ENCODE measurements around the gene SAPCD2.

Gene SAPCD2

DNA sequence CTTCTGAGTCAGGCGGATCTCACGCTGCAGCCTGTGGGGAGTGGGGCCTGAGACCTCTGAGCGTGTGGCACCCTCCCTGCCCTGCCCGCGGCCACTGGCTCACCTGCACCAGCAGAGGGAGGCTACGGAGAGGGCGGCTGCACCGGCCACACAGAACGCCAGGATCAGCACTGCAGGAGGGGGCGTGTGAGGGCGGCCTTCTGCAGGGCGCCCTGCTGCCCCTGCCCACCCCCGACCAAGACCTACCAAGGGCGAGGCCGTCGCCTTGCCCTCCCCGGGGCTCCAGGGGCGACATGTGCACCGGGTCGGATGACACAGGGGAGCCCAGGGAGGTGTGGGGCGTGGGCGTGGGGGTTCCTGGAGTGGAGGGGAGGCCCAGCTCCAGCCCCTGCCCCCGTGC is 29.8 kb downstream of the SAPCD2 start:
- no peak for TF ChIP-seq CTCF (IDR thresholded peaks at IDR 0.05; ENCODE audit: low read depth, low read length, missing control alignments)
- H3K27ac ChIP-seq = no peak overlapping the region
- no peaks in the 10 kb centered on the region for H3K27me3 ChIP-seq (replicated peaks)
- no peak overlapping the region for H3K4me3 ChIP-seq (ENCODE audit: low read depth, low read length)
- no peak for DNase-seq
- H3K36me3 ChIP-seq (replicated peaks) = peaks cover 15% of the 10 kb centered on the region
- in situ Hi-C loops (cut with HindIII; ENCODE audit: low pct_ligation_motif_present, low sequenced_read_pairs) = loop anchor here (25.0 kb wide), 2 partner anchors 103 to 228 kb away; partner anchors contain the start of genes C8G, FBXW5 and RABL6

DNA sequence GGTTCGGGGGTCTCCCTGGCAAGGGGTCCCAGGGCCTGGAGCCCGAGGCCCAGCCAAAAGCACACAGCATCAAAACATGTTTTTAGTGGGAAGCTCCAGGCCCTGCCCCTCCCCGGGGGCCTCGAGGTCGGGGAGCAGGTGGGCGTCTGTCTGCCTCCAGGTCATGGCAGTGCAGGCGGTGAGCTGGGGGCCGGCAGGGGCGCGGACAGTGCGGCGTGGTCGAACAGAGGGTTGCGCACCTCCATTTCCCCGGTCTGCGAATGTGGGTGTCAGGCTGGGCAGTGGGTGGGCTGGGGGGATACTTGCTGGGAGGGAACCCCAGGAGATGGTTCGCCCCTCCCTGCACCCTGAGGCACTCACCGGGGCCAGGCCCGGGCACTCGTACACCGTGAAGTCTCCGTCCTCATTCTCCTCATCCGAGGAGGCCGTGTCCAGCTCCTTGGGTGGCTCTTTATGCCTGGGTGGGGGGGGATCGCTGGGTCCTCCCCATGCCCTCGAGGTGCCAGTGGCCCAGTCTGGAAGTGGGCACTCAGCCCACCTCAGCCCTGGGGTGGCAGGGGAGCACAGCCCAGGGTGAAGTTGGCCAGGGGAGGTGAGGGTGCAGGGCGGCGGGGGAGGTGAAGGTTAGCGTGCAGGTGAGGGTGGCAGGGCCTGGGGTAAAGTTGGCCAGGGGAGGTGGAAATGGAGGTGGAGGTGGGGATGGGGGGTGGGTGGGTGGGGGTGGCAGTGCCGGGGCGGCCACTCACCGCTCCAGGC is 30.6 kb downstream of the SAPCD2 start:
- H3K4me3 ChIP-seq (ENCODE audit: low read depth, low read length) = no peak overlapping the region
- TF ChIP-seq CTCF (IDR thresholded peaks at IDR 0.05; ENCODE audit: low read depth, low read length, missing control alignments) = no peak
- H3K36me3 ChIP-seq (replicated peaks) = peaks cover 15% of the 10 kb centered on the region
- no peak overlapping the region for H3K27ac ChIP-seq
- no peak for DNase-seq
- no peaks in the 10 kb centered on the region for H3K27me3 ChIP-seq (replicated peaks)
- in situ Hi-C loops (cut with HindIII; ENCODE audit: low pct_ligation_motif_present, low sequenced_read_pairs) = loop anchor here (25.0 kb wide), 2 partner anchors 102 to 227 kb away; partner anchors contain the start of genes C8G, FBXW5 and RABL6

- in situ Hi-C loops (cut with HindIII; ENCODE audit: low pct_ligation_motif_present, low sequenced_read_pairs) = loop anchor here (25.0 kb wide), 2 partner anchors 102 to 227 kb away; partner anchors contain the start of genes C8G, FBXW5 and RABL6
- Histone ChIP-seq H3K36me3 (replicated peaks) (peaks cover 15% of the 10 kb centered on the region), H3K27me3 (replicated peaks) (no peaks in the 10 kb centered on the region), H3K27ac (no peak overlapping the region), H3K4me3 (ENCODE audit: low read depth, low read length) (no peak overlapping the region)
- DNase-seq = no peak
- no peak for TF ChIP-seq CTCF (IDR thresholded peaks at IDR 0.05; ENCODE audit: low read depth, low read length, missing control alignments)
Measured at GRCh38 chr9:137038916-137039315, 31.4 kb downstream of the SAPCD2 start.

GRCh38 chr9:137037483-137037882 is 32.9 kb downstream of the SAPCD2 start:
- DNase-seq = no peak
- no peak overlapping the region for H3K27ac ChIP-seq
- in situ Hi-C loops (cut with HindIII; ENCODE audit: low pct_ligation_motif_present, low sequenced_read_pairs) = loop anchor here (25.0 kb wide), 2 partner anchors 100 to 225 kb away; partner anchors contain the start of genes C8G, FBXW5 and RABL6
- H3K36me3 ChIP-seq (replicated peaks) = peaks cover 15% of the 10 kb centered on the region
- no peak for TF ChIP-seq CTCF (IDR thresholded peaks at IDR 0.05; ENCODE audit: low read depth, low read length, missing control alignments)
- H3K4me3 ChIP-seq (ENCODE audit: low read depth, low read length) = no peak overlapping the region
- H3K27me3 ChIP-seq (replicated peaks) = no peaks in the 10 kb centered on the region

DNA sequence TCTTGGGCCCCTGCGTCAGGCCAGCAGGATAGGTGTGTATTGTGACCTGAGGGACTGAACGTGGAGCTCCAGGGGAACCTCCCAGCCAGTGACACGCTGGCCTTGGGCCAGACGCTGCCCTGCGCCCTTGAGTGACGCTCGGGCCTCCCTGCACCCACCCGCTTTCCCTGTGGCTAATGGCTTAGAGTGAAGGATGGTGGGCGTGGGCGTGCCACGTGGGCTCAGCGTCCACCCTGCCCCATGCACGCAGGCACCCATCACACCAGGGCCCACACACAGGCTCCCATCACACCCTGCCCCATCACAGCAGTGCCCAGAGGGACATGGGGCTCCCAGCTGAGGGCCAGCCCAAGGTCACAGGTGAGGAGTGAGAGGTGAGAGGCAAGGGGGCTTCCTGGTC is 33.3 kb downstream of the SAPCD2 start:
- in situ Hi-C loops (cut with HindIII; ENCODE audit: low pct_ligation_motif_present, low sequenced_read_pairs) = loop anchor here (25.0 kb wide), 2 partner anchors 100 to 225 kb away; partner anchors contain the start of genes C8G, FBXW5 and RABL6
- Histone ChIP-seq H3K4me3 (ENCODE audit: low read depth, low read length) (no peak overlapping the region), H3K27me3 (replicated peaks) (no peaks in the 10 kb centered on the region), H3K36me3 (replicated peaks) (peaks cover 15% of the 10 kb centered on the region), H3K27ac (no peak overlapping the region)
- no peak for DNase-seq
- no peak for TF ChIP-seq CTCF (IDR thresholded peaks at IDR 0.05; ENCODE audit: low read depth, low read length, missing control alignments)

Measured in brain microvascular endothelial cell (primary cell).